Measurements from ENCODE around the gene CDHR2.

Gene CDHR2, protein sequence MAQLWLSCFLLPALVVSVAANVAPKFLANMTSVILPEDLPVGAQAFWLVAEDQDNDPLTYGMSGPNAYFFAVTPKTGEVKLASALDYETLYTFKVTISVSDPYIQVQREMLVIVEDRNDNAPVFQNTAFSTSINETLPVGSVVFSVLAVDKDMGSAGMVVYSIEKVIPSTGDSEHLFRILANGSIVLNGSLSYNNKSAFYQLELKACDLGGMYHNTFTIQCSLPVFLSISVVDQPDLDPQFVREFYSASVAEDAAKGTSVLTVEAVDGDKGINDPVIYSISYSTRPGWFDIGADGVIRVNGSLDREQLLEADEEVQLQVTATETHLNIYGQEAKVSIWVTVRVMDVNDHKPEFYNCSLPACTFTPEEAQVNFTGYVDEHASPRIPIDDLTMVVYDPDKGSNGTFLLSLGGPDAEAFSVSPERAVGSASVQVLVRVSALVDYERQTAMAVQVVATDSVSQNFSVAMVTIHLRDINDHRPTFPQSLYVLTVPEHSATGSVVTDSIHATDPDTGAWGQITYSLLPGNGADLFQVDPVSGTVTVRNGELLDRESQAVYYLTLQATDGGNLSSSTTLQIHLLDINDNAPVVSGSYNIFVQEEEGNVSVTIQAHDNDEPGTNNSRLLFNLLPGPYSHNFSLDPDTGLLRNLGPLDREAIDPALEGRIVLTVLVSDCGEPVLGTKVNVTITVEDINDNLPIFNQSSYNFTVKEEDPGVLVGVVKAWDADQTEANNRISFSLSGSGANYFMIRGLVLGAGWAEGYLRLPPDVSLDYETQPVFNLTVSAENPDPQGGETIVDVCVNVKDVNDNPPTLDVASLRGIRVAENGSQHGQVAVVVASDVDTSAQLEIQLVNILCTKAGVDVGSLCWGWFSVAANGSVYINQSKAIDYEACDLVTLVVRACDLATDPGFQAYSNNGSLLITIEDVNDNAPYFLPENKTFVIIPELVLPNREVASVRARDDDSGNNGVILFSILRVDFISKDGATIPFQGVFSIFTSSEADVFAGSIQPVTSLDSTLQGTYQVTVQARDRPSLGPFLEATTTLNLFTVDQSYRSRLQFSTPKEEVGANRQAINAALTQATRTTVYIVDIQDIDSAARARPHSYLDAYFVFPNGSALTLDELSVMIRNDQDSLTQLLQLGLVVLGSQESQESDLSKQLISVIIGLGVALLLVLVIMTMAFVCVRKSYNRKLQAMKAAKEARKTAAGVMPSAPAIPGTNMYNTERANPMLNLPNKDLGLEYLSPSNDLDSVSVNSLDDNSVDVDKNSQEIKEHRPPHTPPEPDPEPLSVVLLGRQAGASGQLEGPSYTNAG (N-terminal part only)

DNA sequence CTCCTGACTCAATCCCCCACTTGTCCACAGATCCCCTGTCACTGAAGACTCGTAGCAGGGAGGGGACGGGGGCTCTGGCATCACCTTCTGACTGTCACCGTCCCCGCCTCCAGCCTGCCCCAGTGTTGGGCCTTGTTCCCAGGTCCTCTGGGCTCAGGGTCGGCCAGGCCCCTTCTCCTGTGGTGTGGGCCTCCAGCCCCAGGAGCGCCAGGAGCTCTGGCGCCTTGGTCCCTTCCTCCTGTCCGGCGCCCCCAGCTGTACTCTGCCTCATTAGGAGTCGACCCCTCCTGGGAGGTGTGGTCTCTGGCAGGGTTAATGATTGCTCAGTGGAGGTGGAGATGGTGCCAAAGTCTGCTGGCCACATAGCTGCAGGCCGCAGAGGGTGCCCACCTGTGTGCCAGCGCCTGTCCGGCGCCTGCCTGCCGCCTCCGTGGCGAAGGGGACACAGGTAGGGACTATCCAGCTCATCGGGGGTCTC is at the start of gene CDHR2:
CDHR2 (plus strand) TSS at position 376 of the 478 bp plus-strand sequence. CDS start 16,011 bp downstream, outside the sequence.
- no peak for DNase-seq (ENCODE audit: low read depth in 2 of 3, low spot score in 1 of 3)

DNA sequence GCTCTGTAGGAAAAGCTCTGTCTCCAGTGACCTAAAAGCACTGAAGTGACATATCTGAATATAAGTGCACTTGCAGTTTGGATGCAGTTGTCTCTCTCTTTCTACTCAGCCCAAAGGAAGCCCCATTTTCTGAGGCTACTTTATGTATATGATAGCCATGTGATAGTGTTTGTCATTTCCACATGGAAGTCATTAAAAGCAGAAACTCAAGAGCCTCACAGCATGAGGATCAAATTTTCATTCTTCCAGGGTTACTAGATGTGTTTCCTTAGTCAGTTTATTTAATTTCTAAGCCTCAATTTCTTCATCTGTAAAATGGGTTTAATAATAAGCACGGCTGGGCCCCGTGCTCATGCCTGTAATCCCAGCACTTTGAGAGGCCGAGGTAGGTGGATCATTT is 48.6 kb upstream of the CDHR2 start:
- DNase-seq (ENCODE audit: low read depth in 2 of 3, low spot score in 1 of 3) = no peak

DNA sequence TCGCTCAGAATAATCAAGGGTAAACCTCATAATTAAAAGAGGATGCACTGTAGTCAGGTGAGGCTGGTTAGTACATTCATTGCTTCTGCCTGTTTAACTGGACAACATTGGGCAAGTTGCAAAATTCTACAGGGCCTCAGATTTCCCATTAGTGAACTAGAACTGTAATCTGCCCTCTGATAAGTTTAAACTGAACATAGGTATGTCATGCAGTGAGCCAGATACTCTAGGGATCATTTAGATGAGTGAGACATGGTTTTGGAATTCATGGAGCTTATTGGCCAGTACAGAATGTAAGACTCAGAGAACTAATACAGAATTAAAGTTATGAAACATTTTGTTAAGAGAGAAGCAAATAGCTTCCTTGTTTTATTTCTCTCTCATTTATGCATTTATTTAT is 47.8 kb upstream of the CDHR2 start:
- DNase-seq (ENCODE audit: low read depth in 2 of 3, low spot score in 1 of 3) = no peak

DNA sequence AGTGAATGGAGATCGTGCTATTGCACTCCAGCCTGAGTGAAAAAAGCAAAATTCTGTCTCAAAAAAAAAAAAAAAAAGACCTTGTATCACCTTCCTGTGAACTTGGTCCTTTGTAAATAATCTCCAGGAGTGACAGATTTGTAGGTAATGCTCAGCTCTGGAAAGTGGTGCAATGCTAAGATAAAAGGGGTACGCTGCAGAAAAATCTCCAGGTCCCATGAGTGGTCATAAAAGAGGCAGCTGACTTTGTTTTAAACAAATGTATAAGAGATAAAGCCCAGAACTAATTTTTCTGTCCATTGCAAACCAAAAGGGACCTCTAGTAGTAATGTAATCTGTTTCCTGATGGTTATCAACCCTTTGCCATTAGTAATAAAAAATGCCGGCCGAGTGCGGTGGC is 45.6 kb upstream of the CDHR2 start:
- no peak for DNase-seq (ENCODE audit: low read depth in 2 of 3, low spot score in 1 of 3)

DNA sequence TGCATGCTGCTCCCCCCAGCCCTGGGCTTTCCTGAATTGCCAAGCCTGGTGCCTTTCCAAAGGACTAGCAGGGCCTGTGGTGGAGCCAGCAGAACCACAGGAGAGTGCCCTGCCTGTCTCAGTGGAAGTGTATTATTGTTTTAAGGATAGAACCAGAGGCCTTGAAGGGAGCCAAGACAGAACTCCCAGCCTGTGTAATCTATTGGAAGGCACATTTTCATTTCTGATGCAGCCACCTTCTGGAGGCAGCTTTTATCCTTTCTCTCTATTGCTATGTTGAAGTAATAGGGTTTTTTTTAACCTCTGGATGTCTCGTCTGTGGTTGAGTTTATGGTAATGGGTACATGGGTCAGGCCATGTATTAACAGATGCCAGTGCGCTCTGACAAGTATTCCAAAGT is 41.2 kb upstream of the CDHR2 start:
- DNase-seq (ENCODE audit: low read depth in 2 of 3, low spot score in 1 of 3) = no peak

DNA sequence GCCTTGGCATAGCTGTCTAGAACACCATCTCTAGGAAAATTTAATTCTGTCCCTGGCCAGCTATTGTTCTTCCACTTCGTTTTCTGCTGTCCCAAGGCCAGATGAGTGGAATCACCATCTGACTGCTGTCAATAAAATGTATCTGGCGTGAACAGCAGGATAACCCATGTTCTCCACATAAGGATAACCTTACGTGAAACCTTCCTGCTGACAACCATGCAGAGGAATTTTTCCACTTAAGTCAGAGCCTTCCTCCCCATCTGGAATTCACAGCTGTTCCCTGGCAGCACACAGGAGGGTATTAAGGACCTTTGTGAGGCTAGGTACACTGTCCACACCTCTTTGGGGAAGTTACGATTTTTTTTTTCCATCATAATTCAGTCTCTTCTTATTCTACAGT is 40.5 kb upstream of the CDHR2 start:
- DNase-seq (ENCODE audit: low read depth in 2 of 3, low spot score in 1 of 3) = no peak

DNA sequence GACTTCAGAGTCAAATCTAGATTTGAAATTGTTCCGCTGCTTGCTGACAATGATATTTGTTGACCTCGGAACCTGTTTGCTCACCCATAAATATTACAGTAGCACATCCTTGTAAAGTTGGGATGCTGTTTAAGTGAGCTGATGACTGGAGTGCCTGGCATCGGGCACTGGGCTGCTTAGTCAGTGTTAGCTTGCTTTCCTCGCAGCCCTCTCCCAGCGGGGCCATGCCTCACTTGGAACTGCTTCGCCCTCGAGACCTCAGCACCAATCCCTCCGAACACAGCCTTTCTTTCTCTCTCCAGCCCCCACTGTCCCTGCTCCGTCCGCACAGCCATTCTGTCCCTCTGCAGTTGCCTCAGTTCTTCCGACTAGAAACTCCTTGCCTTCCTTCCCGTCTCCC is 35.4 kb upstream of the CDHR2 start:
- no peak for DNase-seq (ENCODE audit: low read depth in 2 of 3, low spot score in 1 of 3)

DNA sequence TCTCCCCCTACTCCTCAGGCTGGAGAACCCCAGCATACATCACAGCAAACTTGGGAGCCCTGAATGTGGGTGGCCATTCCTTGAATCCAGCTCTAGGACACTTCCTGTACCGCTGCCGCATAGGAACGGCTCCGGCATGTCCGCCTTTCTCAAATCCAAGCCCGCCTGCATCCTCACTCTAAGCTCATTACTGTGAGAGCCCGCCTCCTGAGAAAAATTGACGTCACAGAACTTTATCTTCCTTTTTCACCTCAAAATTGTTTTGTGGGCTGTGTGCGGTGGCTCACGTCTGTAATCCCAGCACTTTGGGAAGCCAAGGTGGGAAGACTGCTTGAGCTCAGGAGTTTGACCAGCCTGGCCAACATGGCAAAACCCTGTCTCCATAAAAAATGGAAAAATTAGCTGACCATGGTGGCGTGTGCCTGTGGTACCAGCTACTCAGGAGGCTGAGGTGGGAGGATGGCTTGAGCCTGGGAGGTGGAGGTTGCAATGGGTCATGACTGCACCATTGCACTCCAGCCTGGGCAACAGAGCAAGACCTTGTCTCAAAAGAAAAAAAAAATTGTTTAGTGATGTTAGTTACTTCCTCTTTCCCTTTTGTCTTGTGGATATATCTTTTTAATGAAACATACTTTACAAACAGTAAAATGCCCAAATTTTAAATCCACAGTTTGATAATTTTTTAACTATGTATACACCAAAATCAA is 34.7 kb upstream of the CDHR2 start:
- DNase-seq (ENCODE audit: low read depth in 2 of 3, low spot score in 1 of 3) = no peak

DNA sequence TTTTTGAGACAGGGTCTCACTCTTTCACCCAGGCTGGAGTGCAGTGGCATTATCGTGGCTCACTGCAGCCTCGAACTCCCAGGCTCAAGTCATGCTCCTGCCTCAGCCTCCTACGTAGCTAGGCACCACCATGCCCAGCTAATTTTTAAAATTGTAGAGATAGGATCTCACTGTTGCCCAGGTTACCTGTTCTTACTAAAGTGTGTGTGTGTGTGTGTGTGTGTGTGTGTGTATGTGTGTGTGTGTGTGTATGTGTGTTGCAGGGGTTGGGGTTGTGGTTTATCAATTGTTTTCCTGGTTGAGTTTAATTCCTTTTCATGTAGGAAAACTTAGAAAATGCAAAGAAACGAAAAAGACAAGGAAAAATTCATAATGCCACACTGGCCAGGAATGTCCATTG is 33.7 kb upstream of the CDHR2 start:
- DNase-seq (ENCODE audit: low read depth in 2 of 3, low spot score in 1 of 3) = no peak

DNA sequence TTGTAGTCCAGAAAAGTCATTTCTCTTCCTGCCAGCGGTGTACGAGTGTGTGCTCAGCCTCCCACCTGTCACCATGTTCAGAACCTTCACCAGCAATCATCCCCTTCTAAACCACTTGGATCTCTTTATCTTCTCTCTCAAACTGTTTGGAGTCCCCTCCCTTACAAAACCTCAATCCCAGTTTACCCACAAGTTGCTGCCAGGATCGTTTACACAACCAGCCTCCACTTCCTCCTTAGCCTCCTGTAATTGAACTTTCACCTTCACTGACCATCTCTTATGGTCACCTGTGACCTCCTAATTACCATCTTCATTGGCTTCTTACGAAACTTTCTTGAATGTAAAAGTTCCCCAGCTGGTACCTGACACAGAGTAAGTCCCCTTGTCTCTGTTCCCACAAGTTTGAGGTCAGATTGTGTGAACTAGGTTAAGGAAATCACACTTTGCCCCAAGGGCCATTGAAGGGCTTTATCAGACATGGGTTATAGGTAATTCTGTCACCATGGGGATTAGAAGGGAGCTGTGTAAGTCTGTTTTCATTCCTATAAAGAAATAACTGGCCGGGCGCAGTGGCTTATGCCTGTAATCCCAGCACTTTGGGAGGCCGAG is 32.0 kb upstream of the CDHR2 start:
- no peak for DNase-seq (ENCODE audit: low read depth in 2 of 3, low spot score in 1 of 3)

DNA sequence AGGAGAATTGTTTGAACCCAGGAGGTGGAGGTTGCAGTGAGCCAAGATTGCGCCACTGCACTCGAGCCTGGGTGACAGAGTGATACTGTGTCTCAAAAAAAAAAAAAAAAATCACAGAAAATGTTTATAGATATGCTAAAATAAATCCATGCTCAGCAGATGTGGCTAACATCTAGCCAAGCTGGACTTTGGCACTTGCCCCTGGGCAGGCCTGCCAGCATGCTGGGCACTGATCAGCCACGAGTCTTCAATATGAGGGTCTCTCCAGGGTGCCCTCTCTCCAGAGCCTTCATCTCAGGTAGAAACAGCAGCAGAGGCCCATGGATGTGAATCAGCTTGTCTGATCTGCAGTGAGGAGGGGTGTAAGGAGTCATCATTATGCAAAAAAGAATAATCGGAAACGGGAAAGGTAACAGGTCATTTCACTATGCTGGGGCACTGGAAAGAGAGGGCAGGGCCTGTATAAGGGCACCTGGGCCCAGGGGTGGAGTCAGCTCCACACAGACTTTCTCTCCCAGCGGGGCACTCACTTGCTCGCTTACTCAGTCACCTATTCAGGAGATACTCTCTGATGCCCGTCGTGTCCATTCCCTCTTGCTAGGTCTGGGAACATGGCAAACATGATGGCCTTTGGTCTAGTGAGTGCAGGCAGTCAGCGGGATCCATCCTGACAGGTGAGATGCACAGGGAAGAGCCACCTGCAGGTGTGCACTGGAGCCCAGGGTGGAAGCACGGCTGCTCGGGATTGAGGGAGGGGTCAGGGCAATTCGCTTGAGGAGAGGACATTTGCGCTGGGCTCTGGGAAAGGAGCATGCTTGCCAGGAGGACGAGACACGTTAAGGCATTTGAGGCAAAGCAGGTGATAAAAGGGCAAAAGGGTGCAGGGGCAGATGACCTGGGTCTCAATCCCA is 29.1 kb upstream of the CDHR2 start:
- no peak for DNase-seq (ENCODE audit: low read depth in 2 of 3, low spot score in 1 of 3)

DNA sequence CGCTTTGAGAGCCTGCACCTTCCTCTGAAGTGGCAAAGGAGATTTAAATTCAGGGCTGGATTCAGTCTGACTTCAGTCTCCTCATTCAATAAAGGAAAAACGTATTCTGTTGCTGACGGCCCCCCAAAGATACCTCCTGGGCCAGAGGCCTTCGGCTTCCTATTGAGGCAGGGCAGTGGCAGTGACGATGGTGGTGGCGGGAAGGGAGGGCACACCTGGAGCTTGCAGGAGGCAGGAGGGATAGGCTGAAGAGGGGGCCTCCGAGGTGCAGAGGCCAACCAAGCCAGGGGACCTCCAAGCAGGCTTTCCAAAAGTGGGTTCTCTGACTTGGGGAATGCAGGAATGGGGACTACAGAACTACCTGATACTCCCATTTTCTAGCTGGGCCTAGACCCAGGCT is 27.9 kb upstream of the CDHR2 start:
- no peak for DNase-seq (ENCODE audit: low read depth in 2 of 3, low spot score in 1 of 3)

DNA sequence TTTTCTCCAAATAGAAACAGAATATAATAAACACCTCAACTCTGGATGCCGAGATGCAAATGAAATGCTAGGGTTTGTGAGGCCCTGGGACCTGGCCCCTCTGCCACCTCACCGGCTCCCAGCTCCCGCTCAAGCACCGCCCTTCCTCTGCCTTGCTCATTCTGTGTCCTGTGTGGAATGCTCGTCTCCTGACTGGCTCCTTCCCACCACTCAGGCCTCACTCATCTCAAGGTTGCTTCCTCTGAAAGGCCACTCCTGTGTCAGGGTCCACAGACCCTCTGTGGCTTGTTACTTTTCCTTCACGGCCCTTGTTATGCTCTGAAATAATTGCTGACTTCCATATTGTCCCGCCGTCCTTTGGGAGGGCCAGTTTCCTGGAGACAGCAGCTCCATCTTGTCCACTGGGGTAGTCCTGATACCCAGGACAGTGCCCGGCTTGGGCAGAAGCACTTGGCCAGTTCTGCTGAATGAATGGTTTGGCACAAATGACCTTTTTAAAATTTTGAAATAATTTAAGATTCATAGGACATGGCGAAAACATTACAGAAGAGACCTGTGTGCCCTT is 27.4 kb upstream of the CDHR2 start:
- DNase-seq (ENCODE audit: low read depth in 2 of 3, low spot score in 1 of 3) = no peak

DNA sequence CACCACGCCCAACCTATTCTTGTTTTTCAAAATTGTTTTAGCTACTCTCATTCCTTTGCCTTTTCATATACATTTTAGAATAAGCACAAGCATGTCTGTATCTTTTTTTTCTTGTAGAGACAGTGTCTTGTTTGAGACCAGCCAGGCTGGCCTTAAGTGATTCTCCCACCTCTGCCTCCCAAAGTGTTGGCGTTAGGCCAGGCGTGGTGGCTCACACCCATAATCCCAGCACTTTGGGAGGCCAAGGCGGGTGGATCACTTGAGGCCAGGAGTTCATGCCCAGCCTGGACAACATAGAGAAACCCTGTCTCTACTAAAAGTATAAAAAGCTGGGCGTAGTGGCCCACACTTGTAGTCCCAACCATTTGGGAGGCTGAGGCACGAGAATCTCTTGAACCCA is 25.0 kb upstream of the CDHR2 start:
- DNase-seq (ENCODE audit: low read depth in 2 of 3, low spot score in 1 of 3) = no peak

DNA sequence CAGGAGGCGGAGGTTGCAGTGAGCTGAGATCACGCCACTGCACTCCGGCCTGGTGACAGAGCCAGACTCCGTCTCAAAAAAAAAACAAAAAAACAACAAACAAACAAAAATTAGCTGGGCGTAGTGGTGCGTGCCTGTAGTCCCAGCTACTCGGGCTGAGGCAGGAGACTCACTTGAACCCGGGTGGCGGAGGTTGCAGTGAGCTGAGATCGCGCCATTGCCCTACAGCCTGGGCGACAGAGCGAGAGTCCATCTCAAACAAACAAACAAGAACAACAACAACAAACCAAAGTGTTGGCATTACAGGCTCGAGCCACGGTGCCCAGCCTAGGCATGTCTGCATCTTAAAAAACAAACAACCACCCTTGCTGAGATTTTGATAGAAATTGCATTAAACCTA is 24.2 kb upstream of the CDHR2 start:
- no peak for DNase-seq (ENCODE audit: low read depth in 2 of 3, low spot score in 1 of 3)

DNA sequence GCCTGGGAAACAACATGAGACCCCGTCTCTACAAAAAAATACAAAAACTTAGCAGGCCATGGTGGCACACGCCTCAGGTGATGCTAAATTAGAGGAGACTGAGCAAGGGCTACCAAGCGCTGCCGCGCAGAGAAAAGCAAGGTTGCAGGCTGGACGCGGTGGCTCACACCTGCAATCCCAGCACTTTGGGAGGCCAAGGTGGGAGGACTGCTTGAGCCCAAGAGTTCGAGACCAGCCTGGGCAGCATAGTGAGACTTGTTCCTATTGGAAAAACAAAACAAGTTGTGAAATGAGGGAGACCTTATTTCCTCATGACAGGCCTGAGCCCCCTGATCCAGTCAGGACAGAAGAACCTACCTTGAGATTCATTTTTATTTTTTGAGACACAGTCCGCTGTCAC is 23.5 kb upstream of the CDHR2 start:
- DNase-seq (ENCODE audit: low read depth in 2 of 3, low spot score in 1 of 3) = no peak

DNA sequence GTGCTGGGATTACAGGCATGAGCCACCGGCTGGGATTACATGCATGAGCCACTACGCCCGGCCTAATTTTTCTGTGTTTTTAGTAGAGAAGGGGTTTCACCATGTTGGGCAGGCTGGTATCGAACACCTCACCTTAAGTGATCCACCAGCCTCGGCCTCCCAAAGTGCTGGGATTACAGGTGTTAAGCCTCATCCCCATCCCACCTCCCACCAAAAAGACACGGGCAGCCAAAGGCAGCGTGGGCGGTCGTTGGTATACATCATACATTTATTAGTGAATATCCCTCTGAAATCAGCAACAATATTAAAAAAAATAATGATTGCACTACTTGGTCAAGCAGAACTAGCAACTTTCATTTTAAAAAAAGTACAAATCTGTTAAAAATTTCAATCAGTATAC is 22.7 kb upstream of the CDHR2 start:
- DNase-seq (ENCODE audit: low read depth in 2 of 3, low spot score in 1 of 3) = no peak

DNA sequence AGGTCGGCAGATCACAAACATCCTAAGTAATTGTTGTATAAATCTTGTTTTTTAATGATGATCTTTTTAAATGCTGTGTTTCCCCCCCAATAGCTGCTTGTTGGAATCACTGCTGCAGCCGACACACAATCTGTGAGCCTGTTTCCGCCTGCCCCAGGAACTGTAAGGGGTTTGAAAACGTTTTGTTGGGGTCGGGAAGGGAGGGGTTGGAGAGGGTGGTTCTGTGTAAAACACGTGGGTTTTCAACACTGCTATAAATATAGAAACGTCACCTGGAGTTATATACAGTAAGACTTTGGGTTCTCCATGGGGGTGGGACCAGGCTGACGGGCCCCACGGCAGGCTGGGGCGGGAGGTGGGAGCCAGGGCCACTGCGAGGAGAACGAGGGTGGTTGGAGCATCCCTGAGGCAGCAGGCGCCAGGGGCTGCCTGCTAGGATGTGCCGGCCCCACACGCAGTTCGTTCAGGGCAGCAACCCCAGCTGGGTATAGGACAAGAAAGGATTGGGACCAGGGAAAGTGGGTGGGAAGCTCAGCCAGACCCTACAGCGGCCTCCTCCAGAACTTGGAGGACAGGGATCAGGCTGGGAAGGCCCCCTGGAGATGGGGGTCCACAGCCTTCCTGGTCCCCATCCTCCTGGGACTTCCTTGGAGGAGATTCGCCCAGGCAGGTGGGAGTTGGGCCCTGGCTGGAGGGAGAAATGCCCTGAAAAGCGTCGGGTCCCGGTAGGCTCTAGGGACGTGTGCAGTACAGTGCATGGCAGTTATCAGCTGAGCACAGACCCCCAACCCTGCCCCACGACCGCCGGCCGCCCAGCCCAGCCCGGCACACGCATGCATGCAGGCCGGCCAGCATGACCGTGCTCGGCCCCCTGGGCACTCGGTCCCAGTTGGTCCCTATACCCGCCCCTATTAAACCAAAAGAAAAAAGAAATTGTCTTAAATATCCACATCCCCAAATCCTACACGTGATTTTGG is 21.6 kb upstream of the CDHR2 start:
- no peak for DNase-seq (ENCODE audit: low read depth in 2 of 3, low spot score in 1 of 3)
